K562 (cell line): Measurements from ENCODE around the gene MC1R. TPM values are rescaled to one million over a fixed set of nuclear protein-coding genes. Genes with fewer than 3 reads are reported as not detected.

ENCODE experiments used
- ATAC-seq: fragments of 200-7000 bp; cut with Tn5 transposase; 3 replicates; pipeline ENCODE4 v1.9.1; 2020; ENCODE audit warnings: moderate library complexity
- BruUV-seq: library from RNA; stranded (reverse); fragments of 400-500 nt; replicated peaks from 2 replicates; lab custom pipeline; 2021; lab: Mats Ljungman, UMichigan
- CTCF ChIA-PET: fragments of 300-600 bp; formaldehyde crosslinking; extraction: SDS; loops from one replicate; lab custom pipeline; 2021; ENCODE audit warnings: low intra/inter-chr PET ratio; lab: Yijun Ruan, JAX
- POLR2A ChIA-PET: fragments of 300-600, 350-650 bp; sonication (Branson Sonifier 250); formaldehyde crosslinking; extraction: SDS; loops from one replicate; lab custom pipeline; 2021; ENCODE audit warnings: antibody characterized with exemption, inconsistent platforms; lab: Yijun Ruan, JAX
- DNase-seq, 4 experiments: peaks; one replicate each; pipeline versions ENCODE4 v3.0.0 to v3.0.0-alpha.2; 2011 to 2018; ENCODE audit warnings: low spot score in 3 of 4, mixed read lengths in 3 of 4; ENCODE audit errors: extremely low read depth in 1 of 4
- FAIRE-seq: peaks from 2 replicates; lab custom pipeline; 2011; peaks lifted over from hg19 to GRCh38; lab: Jason Lieb, UNC
- H2AFZ ChIP-seq: 2 replicates; pipeline ENCODE4 v1.6.0; 2011; ENCODE audit warnings: low read depth, low read length, control low read depth, inconsistent platforms
- H3K27ac ChIP-seq: fragments of 200-600 bp; 3 replicates; pipeline ENCODE4 v1.8.0; 2011; ENCODE audit warnings: low read depth, mild to moderate bottlenecking, control low read depth, inconsistent platforms, low read length, moderate library complexity, mixed read lengths; ENCODE audit errors: extremely low read depth
- H3K27me3 ChIP-seq, 2 experiments: fragments of 300-600 bp in 1 of 2; 2 replicates in 1 of 2; 3 replicates in 1 of 2; pipeline versions ENCODE4 v1.6.0 to v1.8.0; 2011; ENCODE audit warnings: inconsistent platforms in 2 of 2, low read length in 2 of 2, mild to moderate bottlenecking in 1 of 2, mixed read lengths in 1 of 2, moderate library complexity in 1 of 2; ENCODE audit not compliant: control insufficient read depth in 2 of 2, insufficient read depth in 2 of 2
- H3K36me3 ChIP-seq: fragments of 300-600 bp; 3 replicates; pipeline ENCODE4 v1.8.0; 2011; ENCODE audit warnings: mild to moderate bottlenecking, low read length, inconsistent platforms; ENCODE audit not compliant: control insufficient read depth, insufficient read depth
- H3K4me1 ChIP-seq, 2 experiments: fragments of 200-600 bp in 1 of 2; replicated peaks in 1 of 2; 2 replicates in 1 of 2; 3 replicates in 1 of 2; pipeline versions ENCODE4 v1.5.1 to v1.8.0; 2011; ENCODE audit warnings: inconsistent platforms in 2 of 2, low read length in 2 of 2, mild to moderate bottlenecking in 1 of 2, mixed read lengths in 1 of 2, moderate library complexity in 1 of 2; ENCODE audit not compliant: control insufficient read depth in 2 of 2, insufficient read depth in 2 of 2
- H3K4me2 ChIP-seq: 2 replicates; pipeline ENCODE4 v1.6.1; 2011; ENCODE audit warnings: low read length, control low read depth, inconsistent platforms, mixed read lengths; ENCODE audit not compliant: insufficient read depth
- H3K4me3 ChIP-seq: fragments of 200-600 bp; sonication (generic), shearing (Covaris generic); 2 replicates; pipeline ENCODE4 v1.5.1; 2016; ENCODE audit warnings: control low read depth, inconsistent platforms
- H3K79me2 ChIP-seq: fragments of 200-600 bp; 3 replicates; pipeline ENCODE4 v1.8.0; 2011; ENCODE audit warnings: low read length, inconsistent platforms; ENCODE audit not compliant: control insufficient read depth, insufficient read depth
- H3K9ac ChIP-seq, 2 experiments: 2 replicates each; pipeline versions ENCODE4 v1.6.0 to v1.6.1; 2011; ENCODE audit warnings: low read depth in 2 of 2, low read length in 2 of 2, control low read depth in 1 of 2, inconsistent platforms in 1 of 2, mild to moderate bottlenecking in 1 of 2, mixed read lengths in 1 of 2; ENCODE audit not compliant: insufficient read depth in 1 of 2
- H3K9me1 ChIP-seq: one replicate; pipeline ENCODE4 v1.6.0; 2011; ENCODE audit warnings: inconsistent platforms, mild to moderate bottlenecking, low read length, moderate library complexity; ENCODE audit not compliant: control insufficient read depth, insufficient read depth
- H3K9me3 ChIP-seq: replicated peaks from 2 replicates; pipeline ENCODE4 v1.5.1; 2011; ENCODE audit warnings: low read depth, low read length, inconsistent platforms; ENCODE audit not compliant: control insufficient read depth, insufficient read depth
- H4K20me1 ChIP-seq: replicated peaks from 2 replicates; pipeline ENCODE4 v1.6.1; 2011; ENCODE audit warnings: low read length, inconsistent platforms, mixed read lengths; ENCODE audit not compliant: control insufficient read depth, insufficient read depth
- BACH1 ChIP-seq: fragments of 200-800 bp; sonication (Bioruptor generic); IDR thresholded peaks from 2 replicates; pipeline ENCODE4 v1.6.1; 2016; ENCODE audit warnings: missing genetic modification characterization, missing compliant biosample characterization
- RBFOX2 ChIP-seq: fragments of 200-400 bp; formaldehyde crosslinking; IDR thresholded peaks from 2 replicates; pipeline ENCODE4 v1.6.1; 2017; ENCODE audit warnings: low read depth, mild to moderate bottlenecking, low read length, moderate library complexity
- WGBS: fragments of 100-300 bp; shearing (Covaris generic); methylation state at CpG from one replicate; pipeline ENCODE4 v1.1.6; 2016; ENCODE audit warnings: low coverage, mixed read lengths; ENCODE audit not compliant: insufficient coverage; ENCODE audit errors: missing lambda C conversion rate; 5-methylcytosine and 5-hydroxymethylcytosine counted together
- in situ Hi-C: fragments of 300-500 bp; cut with MboI; formaldehyde crosslinking; loops from 4 replicates; pipeline ENCODE4 v1.15.0; 2018; ENCODE audit warnings: inconsistent platforms, mixed read lengths
- intact Hi-C: fragments of 100-400 bp; cut with micrococcal nuclease; formaldehyde crosslinking; loops from 2 replicates; pipeline ENCODE4 v1.14.2; 2022
- polyA plus RNA-seq, 8 experiments: library from polyadenylated mRNA; depleted of rRNA in 4 of 8; stranded (reverse) in 5 of 8; unstranded in 3 of 8; fragments of >200 nt; fragmentation: Nextera tagmentation in 2 of 8; fragmentation: Illumina TruSeq in 1 of 8; extraction: Ambion mirVana in 2 of 8; extraction: Trizol in 1 of 8; gene quantifications; 2 replicates each; pipeline versions ENCODE4 v1.2.1 to v1.2.3, GENCODE V29; 2011 to 2014; ENCODE audit warnings: inconsistent platforms in 1 of 8, missing spikeins in 1 of 8
- total RNA-seq, 7 experiments: library from RNA; depleted of rRNA in 6 of 7; stranded (reverse); fragments of >200 nt in 6 of 7; fragmentation: Illumina TruSeq in 2 of 7; extraction: Trizol in 2 of 7; gene quantifications; 2 replicates each; pipeline versions ENCODE4 v1.2.1 to v1.2.3, GENCODE V29; 2011 to 2021; ENCODE audit warnings: low replicate concordance in 1 of 7
- TF ChIP-seq, protein P1 (sequence below): sonication (generic); formaldehyde crosslinking; IDR thresholded peaks from 2 replicates; pipeline ENCODE4 v1.8.1; 2023; ENCODE audit warnings: mild to moderate bottlenecking, missing genetic modification reagents, moderate library complexity

The MC1R gene
- total and polyA plus RNA-seq, 9 of the 15 experiments (the other 6 are each of a cell fraction or from before 2014, with no cell fraction given), result 0.14 to 5.3 (median 2.5) TPM; not detected in 1

DNA sequence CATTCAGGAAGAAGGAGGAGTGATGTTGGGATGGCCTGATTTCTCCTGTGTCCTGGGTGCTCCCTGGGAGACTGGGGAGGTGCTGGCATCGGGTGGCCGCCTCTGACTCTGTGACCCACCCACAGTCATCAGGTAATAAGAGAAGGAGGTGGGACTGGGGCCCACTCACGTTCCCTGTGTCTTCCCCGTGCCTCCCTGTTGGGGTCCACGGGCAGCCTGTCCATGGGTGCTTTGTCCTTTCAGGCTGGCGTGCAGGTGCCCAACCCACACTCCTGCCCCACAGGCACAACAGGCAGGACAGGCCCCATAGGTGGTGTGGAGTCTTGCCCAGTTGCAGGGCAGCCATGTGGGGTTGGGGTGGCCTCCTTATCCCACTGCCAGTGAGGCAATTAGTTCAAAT is 33.9 kb downstream of the MC1R start:
- Histone ChIP-seq H3K9ac (peak overlapping the region in 1 of 2 experiments; percentile 66; a peak in 1 of 4 replicates), H3K9me1 (peaks cover 3% of the 10 kb centered on the region), H3K4me1 (peaks cover 0 to 37% of the 10 kb centered on the region in 2 experiments; a peak in 3 of 5 replicates), H3K27ac (no peak overlapping the region), H3K36me3 (peaks cover 34% of the 10 kb centered on the region; the same call in 1 of the 3 replicates), H3K4me3 (no peak overlapping the region), H3K9me3 (no peaks in the 10 kb centered on the region), H3K27me3 (no peaks in the 10 kb centered on the region), H3K4me2 (no peak overlapping the region), H3K79me2 (peaks cover 9% of the 10 kb centered on the region), H2AFZ (no peak overlapping the region), H4K20me1 (no peaks in the 10 kb centered on the region)
- ATAC-seq (no peak), DNase-seq (no peak), FAIRE-seq (no peak)
- intact Hi-C loops, result no loop called here
- no TSS peak for BruUV-seq
- POLR2A ChIA-PET, result interaction anchor here (1.2 to 2.4 kb wide), 2 partner anchors 13 to 18 kb away, joined by 3 to 11 read pairs; no protein-coding TSS in a partner anchor
- CTCF ChIA-PET, result no interaction called here
- 77% methylated on average over 5 of the region's 6 CpGs for WGBS
- in situ Hi-C loops, result no loop called here
- TF ChIP-seq, protein P1, sequence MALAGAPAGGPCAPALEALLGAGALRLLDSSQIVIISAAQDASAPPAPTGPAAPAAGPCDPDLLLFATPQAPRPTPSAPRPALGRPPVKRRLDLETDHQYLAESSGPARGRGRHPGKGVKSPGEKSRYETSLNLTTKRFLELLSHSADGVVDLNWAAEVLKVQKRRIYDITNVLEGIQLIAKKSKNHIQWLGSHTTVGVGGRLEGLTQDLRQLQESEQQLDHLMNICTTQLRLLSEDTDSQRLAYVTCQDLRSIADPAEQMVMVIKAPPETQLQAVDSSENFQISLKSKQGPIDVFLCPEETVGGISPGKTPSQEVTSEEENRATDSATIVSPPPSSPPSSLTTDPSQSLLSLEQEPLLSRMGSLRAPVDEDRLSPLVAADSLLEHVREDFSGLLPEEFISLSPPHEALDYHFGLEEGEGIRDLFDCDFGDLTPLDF, result no peak
- 0 out of 2 replicates have a peak, but pooled peaks have one; percentile 7 for TF ChIP-seq RBFOX2
- no peak for TF ChIP-seq BACH1
